HEK293 (cell line): ENCODE data around the gene GHDC.

Source experiments
- CTCF ChIA-PET: fragments of 350-600 bp; formaldehyde crosslinking; extraction: SDS; loops from one replicate; lab custom pipeline; 2021; ENCODE audit warnings: antibody characterized with exemption; lab: Yijun Ruan, JAX
- POLR2A ChIA-PET: fragments of 300-600 bp; formaldehyde crosslinking; extraction: SDS; loops from one replicate; lab custom pipeline; 2020; ENCODE audit warnings: antibody characterized with exemption, inconsistent platforms; lab: Yijun Ruan, JAX
- H3K27ac ChIP-seq: fragments of 200-500 bp; sonication (Bioruptor generic); 2 replicates; pipeline ENCODE4 v1.5.1; 2014; ENCODE audit warnings: low read depth, low read length, control low read depth, inconsistent platforms; ENCODE audit errors: extremely low read depth
- H3K36me3 ChIP-seq, 2 experiments: fragments of 200-500 bp in 1 of 2; sonication (Bioruptor generic) in 1 of 2; 1 replicate in 1 of 2; 2 replicates in 1 of 2; pipeline ENCODE4 v1.5.1; 2014 to 2017; ENCODE audit warnings: inconsistent platforms in 2 of 2, low read length in 2 of 2; ENCODE audit not compliant: control insufficient read depth in 2 of 2, insufficient read depth in 1 of 2
- H3K4me1 ChIP-seq: fragments of 200-500 bp; sonication (Bioruptor generic); 2 replicates; pipeline ENCODE4 v1.5.1; 2014; ENCODE audit warnings: mild to moderate bottlenecking, low read length, inconsistent platforms; ENCODE audit not compliant: control insufficient read depth, insufficient read depth
- H3K4me3 ChIP-seq: 2 replicates; pipeline ENCODE4 v1.5.1; 2011; ENCODE audit warnings: low read depth, mild to moderate bottlenecking, control low read depth, low read length, moderate library complexity
- H3K9me3 ChIP-seq: fragments of 200-500 bp; sonication (Bioruptor generic); 2 replicates; pipeline ENCODE4 v1.5.1; 2014; ENCODE audit warnings: low read depth, low read length, inconsistent platforms; ENCODE audit not compliant: control insufficient read depth, insufficient read depth
- EGR2 ChIP-seq: fragments of 450-650 bp; formaldehyde crosslinking; IDR thresholded peaks from 2 replicates; pipeline ENCODE4 v1.5.1; 2016; ENCODE audit warnings: low read depth, missing biosample characterization, missing genetic modification characterization
- SCRT2 ChIP-seq: fragments of 450-650 bp; formaldehyde crosslinking; IDR thresholded peaks from 2 replicates; pipeline ENCODE4 v1.5.1; 2016; ENCODE audit warnings: missing biosample characterization, missing genetic modification characterization
- SETDB1 ChIP-seq: IDR thresholded peaks from one replicate; pipeline ENCODE4 v1.6.1; 2017; ENCODE audit warnings: mild to moderate bottlenecking, low read length, moderate library complexity, mixed read lengths; ENCODE audit not compliant: insufficient read length
- TRIM28 ChIP-seq: IDR thresholded peaks from 2 replicates; pipeline ENCODE4 v1.6.1; 2011; ENCODE audit warnings: low read length, control low read depth, borderline replicate concordance
- ZFHX2 ChIP-seq: fragments of 450-650 bp; formaldehyde crosslinking; conservative IDR thresholded peaks from 2 replicates; pipeline ENCODE4 v1.5.1; 2016; ENCODE audit warnings: missing biosample characterization, missing genetic modification characterization
- ZNF202 ChIP-seq: fragments of 450-650 bp; formaldehyde crosslinking; IDR thresholded peaks from 2 replicates; pipeline ENCODE4 v1.5.1; 2016; ENCODE audit warnings: missing biosample characterization, missing genetic modification characterization, borderline replicate concordance
- ZNF350 ChIP-seq: fragments of 450-650 bp; formaldehyde crosslinking; IDR thresholded peaks from 2 replicates; pipeline ENCODE4 v1.5.0; 2017; ENCODE audit warnings: missing biosample characterization, mild to moderate bottlenecking, missing genetic modification characterization
- ZNF404 ChIP-seq: fragments of 450-650 bp; formaldehyde crosslinking; IDR thresholded peaks from 2 replicates; pipeline ENCODE4 v1.5.1; 2017; ENCODE audit warnings: missing biosample characterization, missing genetic modification characterization
- ZNF501 ChIP-seq: fragments of 450-650 bp; formaldehyde crosslinking; IDR thresholded peaks from 2 replicates; pipeline ENCODE4 v1.5.1; 2016; ENCODE audit warnings: missing biosample characterization, missing genetic modification characterization
- ZNF600 ChIP-seq: fragments of 450-650 bp; formaldehyde crosslinking; IDR thresholded peaks from 2 replicates; pipeline ENCODE4 v1.5.1; 2016; ENCODE audit warnings: missing biosample characterization, missing genetic modification characterization
- ZNF776 ChIP-seq: fragments of 450-650 bp; formaldehyde crosslinking; IDR thresholded peaks from 2 replicates; pipeline ENCODE4 v1.5.0; 2017; ENCODE audit warnings: missing biosample characterization, missing genetic modification characterization, borderline replicate concordance
- TF ChIP-seq, protein P1 (sequence below): fragments of 450-650 bp; formaldehyde crosslinking; IDR thresholded peaks from 2 replicates; pipeline ENCODE4 v1.5.1; 2016; ENCODE audit warnings: missing biosample characterization, missing genetic modification characterization
- TF ChIP-seq, protein P2 (sequence below): fragments of 450-650 bp; formaldehyde crosslinking; IDR thresholded peaks from 2 replicates; pipeline ENCODE4 v1.5.1; 2016; ENCODE audit warnings: missing biosample characterization, missing genetic modification characterization
- TF ChIP-seq, protein P3 (sequence below): fragments of 450-650 bp; formaldehyde crosslinking; optimal IDR thresholded peaks from 2 replicates; pipeline ENCODE3; 2016; ENCODE audit warnings: missing biosample characterization, mild to moderate bottlenecking, missing genetic modification characterization
- TF ChIP-seq, protein P4 (sequence below): fragments of 450-650 bp; formaldehyde crosslinking; IDR thresholded peaks from 2 replicates; pipeline ENCODE4 v1.5.1; 2016; ENCODE audit warnings: missing biosample characterization, missing genetic modification characterization

Gene GHDC

DNA sequence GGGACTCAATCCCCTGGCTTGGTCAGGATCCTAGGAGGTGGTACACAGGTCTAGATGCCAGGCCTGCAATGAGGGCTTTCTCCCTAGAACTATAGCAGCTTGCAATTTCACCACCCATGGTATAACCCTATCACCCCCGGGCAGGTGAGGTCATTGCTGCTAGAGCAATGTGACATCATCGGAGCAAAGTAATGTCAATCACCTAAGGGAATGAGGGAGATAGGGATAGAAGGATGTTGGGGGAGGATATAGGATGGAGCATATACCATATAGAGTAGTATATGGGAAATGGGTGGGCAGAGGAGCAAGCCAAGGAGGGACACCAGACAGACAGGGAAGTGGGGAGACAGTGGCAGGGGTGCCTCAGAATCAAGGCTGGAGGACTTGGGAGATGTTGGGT lies 16.6 kb downstream of the GHDC start (continued):
- TF ChIP-seq, protein P1, sequence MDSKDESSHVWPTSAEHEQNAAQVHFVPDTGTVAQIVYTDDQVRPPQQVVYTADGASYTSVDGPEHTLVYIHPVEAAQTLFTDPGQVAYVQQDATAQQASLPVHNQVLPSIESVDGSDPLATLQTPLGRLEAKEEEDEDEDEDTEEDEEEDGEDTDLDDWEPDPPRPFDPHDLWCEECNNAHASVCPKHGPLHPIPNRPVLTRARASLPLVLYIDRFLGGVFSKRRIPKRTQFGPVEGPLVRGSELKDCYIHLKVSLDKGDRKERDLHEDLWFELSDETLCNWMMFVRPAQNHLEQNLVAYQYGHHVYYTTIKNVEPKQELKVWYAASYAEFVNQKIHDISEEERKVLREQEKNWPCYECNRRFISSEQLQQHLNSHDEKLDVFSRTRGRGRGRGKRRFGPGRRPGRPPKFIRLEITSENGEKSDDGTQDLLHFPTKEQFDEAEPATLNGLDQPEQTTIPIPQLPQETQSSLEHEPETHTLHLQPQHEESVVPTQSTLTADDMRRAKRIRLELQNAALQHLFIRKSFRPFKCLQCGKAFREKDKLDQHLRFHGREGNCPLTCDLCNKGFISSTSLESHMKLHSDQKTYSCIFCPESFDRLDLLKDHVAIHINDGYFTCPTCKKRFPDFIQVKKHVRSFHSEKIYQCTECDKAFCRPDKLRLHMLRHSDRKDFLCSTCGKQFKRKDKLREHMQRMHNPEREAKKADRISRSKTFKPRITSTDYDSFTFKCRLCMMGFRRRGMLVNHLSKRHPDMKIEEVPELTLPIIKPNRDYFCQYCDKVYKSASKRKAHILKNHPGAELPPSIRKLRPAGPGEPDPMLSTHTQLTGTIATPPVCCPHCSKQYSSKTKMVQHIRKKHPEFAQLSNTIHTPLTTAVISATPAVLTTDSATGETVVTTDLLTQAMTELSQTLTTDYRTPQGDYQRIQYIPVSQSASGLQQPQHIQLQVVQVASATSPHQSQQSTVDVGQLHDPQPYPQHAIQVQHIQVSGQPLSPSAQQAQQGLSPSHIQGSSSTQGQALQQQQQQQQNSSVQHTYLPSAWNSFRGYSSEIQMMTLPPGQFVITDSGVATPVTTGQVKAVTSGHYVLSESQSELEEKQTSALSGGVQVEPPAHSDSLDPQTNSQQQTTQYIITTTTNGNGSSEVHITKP (tag by site-specific recombination) = peak; percentile 81
- TF ChIP-seq, all 188 proteins: peak for 7

DNA sequence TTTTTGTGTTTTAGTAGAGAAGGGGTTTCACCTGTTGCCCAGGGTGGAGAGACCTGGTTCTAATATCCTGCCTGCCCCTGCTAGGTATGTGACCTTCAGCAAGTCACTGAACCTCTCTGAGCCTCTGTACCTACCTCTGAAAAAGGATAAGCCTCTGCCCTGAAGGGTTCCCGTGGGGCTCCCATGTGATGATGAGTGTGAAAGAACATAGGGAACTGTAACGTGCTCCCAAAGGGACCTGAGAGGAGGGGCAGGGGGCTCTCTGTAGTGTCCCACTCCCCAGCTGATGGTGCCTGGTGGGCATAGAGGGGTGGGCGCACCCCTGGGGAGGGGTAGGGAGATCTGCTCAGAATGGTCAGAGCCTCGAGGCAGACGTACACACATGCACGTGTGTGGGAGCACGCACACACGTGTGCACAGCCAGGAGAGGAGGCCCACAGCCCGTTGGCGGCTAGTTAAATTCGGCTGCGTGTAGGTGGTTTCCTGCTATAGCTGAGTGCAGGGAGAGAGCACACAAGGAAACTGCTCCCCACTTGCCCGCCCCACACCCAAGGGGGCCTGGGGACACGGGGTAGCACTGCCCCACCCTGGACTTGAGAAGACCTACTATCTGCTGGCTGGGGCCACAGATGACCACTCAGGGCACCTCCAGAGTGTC lies 20.0 kb downstream of the GHDC start:
- no peak overlapping the region for H3K4me3 ChIP-seq
- CTCF ChIA-PET = interaction anchor here (0.7 to 1.8 kb wide), 3 partner anchors 11 to 100 kb away, joined by 3 to 6 read pairs (median 4); partner anchors contain the start of gene GHDC
- H3K36me3 ChIP-seq = no peaks in the 10 kb centered on the region
- no peaks in the 10 kb centered on the region for H3K4me1 ChIP-seq
- H3K27ac ChIP-seq = no peak overlapping the region
- no peaks in the 10 kb centered on the region for H3K9me3 ChIP-seq
- no peak for TF ChIP-seq SETDB1
- TF ChIP-seq EGR2 (tag by site-specific recombination) = peak; percentile 81
- no peak for TF ChIP-seq ZNF202 (tag by site-specific recombination)
- no peak for TF ChIP-seq ZNF404 (tag by site-specific recombination)
- TF ChIP-seq, protein P2, sequence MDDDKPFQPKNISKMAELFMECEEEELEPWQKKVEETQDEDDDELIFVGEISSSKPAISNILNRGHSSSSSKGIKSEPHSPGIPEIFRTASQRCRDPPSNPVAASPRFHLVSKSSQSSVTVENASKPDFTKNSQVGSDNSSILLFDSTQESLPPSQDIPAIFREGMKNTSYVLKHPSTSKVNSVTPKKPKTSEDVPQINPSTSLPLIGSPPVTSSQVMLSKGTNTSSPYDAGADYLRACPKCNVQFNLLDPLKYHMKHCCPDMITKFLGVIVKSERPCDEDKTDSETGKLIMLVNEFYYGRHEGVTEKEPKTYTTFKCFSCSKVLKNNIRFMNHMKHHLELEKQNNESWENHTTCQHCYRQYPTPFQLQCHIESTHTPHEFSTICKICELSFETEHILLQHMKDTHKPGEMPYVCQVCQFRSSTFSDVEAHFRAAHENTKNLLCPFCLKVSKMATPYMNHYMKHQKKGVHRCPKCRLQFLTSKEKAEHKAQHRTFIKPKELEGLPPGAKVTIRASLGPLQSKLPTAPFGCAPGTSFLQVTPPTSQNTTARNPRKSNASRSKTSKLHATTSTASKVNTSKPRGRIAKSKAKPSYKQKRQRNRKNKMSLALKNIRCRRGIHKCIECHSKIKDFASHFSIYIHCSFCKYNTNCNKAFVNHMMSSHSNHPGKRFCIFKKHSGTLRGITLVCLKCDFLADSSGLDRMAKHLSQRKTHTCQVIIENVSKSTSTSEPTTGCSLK = no peak
- TF ChIP-seq, protein P3, sequence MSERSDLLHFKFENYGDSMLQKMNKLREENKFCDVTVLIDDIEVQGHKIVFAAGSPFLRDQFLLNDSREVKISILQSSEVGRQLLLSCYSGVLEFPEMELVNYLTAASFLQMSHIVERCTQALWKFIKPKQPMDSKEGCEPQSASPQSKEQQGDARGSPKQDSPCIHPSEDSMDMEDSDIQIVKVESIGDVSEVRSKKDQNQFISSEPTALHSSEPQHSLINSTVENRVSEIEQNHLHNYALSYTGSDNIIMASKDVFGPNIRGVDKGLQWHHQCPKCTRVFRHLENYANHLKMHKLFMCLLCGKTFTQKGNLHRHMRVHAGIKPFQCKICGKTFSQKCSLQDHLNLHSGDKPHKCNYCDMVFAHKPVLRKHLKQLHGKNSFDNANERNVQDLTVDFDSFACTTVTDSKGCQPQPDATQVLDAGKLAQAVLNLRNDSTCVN (tag by site-specific recombination) = no peak
- no peak for TF ChIP-seq ZNF776 (tag by site-specific recombination)
- peak; percentile 89 for TF ChIP-seq ZFHX2
- peak; percentile 50 for TF ChIP-seq SCRT2 (tag by site-specific recombination)
- TF ChIP-seq, protein P4, sequence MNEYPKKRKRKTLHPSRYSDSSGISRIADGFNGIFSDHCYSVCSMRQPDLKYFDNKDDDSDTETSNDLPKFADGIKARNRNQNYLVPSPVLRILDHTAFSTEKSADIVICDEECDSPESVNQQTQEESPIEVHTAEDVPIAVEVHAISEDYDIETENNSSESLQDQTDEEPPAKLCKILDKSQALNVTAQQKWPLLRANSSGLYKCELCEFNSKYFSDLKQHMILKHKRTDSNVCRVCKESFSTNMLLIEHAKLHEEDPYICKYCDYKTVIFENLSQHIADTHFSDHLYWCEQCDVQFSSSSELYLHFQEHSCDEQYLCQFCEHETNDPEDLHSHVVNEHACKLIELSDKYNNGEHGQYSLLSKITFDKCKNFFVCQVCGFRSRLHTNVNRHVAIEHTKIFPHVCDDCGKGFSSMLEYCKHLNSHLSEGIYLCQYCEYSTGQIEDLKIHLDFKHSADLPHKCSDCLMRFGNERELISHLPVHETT (tag by site-specific recombination) = no peak
- POLR2A ChIA-PET = interaction anchor here (1.0 kb wide), 1 partner anchor 20 kb away, joined by 3 read pairs; the partner anchor contains the start of gene GHDC

DNA sequence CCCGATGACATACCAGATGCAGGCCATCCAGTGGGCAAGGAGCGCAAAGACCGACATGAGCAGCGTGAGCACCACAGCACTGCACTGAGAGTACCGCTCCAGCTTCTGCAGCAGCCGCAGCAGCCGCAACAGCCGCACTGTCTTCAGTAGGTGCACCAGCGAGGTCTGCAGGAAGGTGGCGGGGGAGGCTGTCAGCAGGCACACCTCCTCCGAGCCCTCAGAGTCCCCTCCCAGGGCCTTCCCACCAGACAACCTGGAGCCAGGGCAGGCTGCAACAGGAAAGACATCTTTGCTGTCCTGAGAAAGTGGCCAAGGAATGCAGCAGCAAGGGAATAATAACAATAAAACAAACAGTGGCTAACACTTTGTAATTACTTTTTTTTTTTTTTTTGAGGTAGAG lies 22.5 kb downstream of the GHDC start:
- POLR2A ChIA-PET = interaction anchor here (0.6 to 1.0 kb wide), 2 partner anchors 56 to 67 kb away, joined by 3 to 5 read pairs; no protein-coding TSS in a partner anchor
- peak; percentile 80; the same call in 1 of the 2 replicates for TF ChIP-seq TRIM28
- 0 out of 2 replicates have a peak, but pooled peaks have one; percentile 24 for TF ChIP-seq ZNF600 (tag by site-specific recombination)
- TF ChIP-seq ZNF350 = no peak
- TF ChIP-seq ZNF501 (tag by site-specific recombination) = no peak

More for the DNA sequence above, 22.5 kb downstream of the GHDC start:
- Histone ChIP-seq H3K27ac (no peak overlapping the region), H3K4me1 (no peaks in the 10 kb centered on the region), H3K4me3 (no peak overlapping the region), H3K9me3 (no peaks in the 10 kb centered on the region), H3K36me3 (no peaks in the 10 kb centered on the region)
- CTCF ChIA-PET = interaction anchor here (1.0 kb wide), 1 partner anchor 10 kb away, joined by 8 read pairs; no protein-coding TSS in a partner anchor
